Measurements from ENCODE around the gene PDE4B. TPM values are rescaled to one million over a fixed set of nuclear protein-coding genes. Genes with fewer than 3 reads are reported as not detected.

Gene PDE4B
- total and polyA plus RNA-seq, 10 of the 15 experiments (the other 5 are each of a cell fraction or from before 2014, with no cell fraction given) = 3.0 to 13.2 (median 5.7) TPM

DNA sequence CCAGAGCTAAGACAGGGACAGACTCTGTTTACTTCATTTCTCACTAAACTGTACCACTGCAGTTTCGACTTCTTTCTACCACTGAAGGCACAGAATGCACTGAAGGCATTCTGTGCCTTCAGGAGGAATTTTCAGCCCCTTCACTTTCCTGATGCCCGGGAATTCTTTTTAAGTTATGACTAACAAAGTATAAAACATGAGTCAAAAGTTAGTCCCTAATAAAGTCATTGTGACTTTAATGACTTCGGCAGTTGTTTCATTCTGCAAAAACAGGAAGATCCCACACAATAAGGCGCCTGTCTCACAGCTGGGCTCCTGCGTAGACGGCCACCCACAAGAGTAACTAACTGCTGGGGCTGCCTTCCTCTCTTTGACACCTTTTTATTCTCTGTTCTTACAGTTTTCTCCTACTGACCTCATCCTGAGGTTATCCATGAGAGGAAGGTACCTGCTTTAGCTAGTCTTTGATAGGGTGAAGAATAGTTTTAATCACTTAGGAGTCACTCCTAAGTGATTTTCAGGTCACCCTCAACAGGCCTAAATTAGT, 557.4 kb downstream of the PDE4B start (continued):
- TF ChIP-seq, protein P1, sequence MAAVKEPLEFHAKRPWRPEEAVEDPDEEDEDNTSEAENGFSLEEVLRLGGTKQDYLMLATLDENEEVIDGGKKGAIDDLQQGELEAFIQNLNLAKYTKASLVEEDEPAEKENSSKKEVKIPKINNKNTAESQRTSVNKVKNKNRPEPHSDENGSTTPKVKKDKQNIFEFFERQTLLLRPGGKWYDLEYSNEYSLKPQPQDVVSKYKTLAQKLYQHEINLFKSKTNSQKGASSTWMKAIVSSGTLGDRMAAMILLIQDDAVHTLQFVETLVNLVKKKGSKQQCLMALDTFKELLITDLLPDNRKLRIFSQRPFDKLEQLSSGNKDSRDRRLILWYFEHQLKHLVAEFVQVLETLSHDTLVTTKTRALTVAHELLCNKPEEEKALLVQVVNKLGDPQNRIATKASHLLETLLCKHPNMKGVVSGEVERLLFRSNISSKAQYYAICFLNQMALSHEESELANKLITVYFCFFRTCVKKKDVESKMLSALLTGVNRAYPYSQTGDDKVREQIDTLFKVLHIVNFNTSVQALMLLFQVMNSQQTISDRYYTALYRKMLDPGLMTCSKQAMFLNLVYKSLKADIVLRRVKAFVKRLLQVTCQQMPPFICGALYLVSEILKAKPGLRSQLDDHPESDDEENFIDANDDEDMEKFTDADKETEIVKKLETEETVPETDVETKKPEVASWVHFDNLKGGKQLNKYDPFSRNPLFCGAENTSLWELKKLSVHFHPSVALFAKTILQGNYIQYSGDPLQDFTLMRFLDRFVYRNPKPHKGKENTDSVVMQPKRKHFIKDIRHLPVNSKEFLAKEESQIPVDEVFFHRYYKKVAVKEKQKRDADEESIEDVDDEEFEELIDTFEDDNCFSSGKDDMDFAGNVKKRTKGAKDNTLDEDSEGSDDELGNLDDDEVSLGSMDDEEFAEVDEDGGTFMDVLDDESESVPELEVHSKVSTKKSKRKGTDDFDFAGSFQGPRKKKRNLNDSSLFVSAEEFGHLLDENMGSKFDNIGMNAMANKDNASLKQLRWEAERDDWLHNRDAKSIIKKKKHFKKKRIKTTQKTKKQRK (IDR thresholded peaks at IDR 0.05; ENCODE audit: low read depth, low read length) = no peak
- TF ChIP-seq BACH1 (IDR thresholded peaks at IDR 0.05; ENCODE audit: borderline replicate concordance) (peak; percentile 77), BRCA1 (IDR thresholded peaks at IDR 0.05; ENCODE audit: low read depth, low read length) (no peak), TCF3 (IDR thresholded peaks at IDR 0.05; ENCODE audit: borderline replicate concordance, insufficient read depth, low read depth, low read length) (peak; percentile 91), NBN (IDR thresholded peaks at IDR 0.05) (peak; percentile 87), JUND (IDR thresholded peaks at IDR 0.05; ENCODE audit: low read depth, low read length) (0 out of 2 replicates have a peak, but pooled peaks have one; percentile 65), HSF1 (IDR thresholded peaks at IDR 0.05; ENCODE audit: low read depth, low read length) (no peak), STAT3 (IDR thresholded peaks at IDR 0.05; ENCODE audit: low read depth, low read length) (0 out of 2 replicates have a peak, but pooled peaks have one; percentile 15), EED (IDR thresholded peaks at IDR 0.05; ENCODE audit: low read depth) (peak; percentile 79), SIX5 (IDR thresholded peaks at IDR 0.05; ENCODE audit: low read depth, low read length, severe bottlenecking) (no peak), ZNF622 (IDR thresholded peaks at IDR 0.05) (no peak), EP300 (IDR thresholded peaks at IDR 0.05; ENCODE audit: borderline replicate concordance in 1 of 2, control insufficient read depth in 1 of 2, low read depth in 2 of 2, low read length in 2 of 2) (peak; percentile 98 to 99), E2F4 (IDR thresholded peaks at IDR 0.05; ENCODE audit: low read depth, low read length) (no peak)
- TF ChIP-seq, protein P2, sequence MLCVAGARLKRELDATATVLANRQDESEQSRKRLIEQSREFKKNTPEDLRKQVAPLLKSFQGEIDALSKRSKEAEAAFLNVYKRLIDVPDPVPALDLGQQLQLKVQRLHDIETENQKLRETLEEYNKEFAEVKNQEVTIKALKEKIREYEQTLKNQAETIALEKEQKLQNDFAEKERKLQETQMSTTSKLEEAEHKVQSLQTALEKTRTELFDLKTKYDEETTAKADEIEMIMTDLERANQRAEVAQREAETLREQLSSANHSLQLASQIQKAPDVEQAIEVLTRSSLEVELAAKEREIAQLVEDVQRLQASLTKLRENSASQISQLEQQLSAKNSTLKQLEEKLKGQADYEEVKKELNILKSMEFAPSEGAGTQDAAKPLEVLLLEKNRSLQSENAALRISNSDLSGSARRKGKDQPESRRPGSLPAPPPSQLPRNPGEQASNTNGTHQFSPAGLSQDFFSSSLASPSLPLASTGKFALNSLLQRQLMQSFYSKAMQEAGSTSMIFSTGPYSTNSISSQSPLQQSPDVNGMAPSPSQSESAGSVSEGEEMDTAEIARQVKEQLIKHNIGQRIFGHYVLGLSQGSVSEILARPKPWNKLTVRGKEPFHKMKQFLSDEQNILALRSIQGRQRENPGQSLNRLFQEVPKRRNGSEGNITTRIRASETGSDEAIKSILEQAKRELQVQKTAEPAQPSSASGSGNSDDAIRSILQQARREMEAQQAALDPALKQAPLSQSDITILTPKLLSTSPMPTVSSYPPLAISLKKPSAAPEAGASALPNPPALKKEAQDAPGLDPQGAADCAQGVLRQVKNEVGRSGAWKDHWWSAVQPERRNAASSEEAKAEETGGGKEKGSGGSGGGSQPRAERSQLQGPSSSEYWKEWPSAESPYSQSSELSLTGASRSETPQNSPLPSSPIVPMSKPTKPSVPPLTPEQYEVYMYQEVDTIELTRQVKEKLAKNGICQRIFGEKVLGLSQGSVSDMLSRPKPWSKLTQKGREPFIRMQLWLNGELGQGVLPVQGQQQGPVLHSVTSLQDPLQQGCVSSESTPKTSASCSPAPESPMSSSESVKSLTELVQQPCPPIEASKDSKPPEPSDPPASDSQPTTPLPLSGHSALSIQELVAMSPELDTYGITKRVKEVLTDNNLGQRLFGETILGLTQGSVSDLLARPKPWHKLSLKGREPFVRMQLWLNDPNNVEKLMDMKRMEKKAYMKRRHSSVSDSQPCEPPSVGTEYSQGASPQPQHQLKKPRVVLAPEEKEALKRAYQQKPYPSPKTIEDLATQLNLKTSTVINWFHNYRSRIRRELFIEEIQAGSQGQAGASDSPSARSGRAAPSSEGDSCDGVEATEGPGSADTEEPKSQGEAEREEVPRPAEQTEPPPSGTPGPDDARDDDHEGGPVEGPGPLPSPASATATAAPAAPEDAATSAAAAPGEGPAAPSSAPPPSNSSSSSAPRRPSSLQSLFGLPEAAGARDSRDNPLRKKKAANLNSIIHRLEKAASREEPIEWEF (IDR thresholded peaks at IDR 0.05; ENCODE audit: insufficient replicate concordance, low read depth, low read length) = peak; percentile 67
- TF ChIP-seq, protein P3, sequence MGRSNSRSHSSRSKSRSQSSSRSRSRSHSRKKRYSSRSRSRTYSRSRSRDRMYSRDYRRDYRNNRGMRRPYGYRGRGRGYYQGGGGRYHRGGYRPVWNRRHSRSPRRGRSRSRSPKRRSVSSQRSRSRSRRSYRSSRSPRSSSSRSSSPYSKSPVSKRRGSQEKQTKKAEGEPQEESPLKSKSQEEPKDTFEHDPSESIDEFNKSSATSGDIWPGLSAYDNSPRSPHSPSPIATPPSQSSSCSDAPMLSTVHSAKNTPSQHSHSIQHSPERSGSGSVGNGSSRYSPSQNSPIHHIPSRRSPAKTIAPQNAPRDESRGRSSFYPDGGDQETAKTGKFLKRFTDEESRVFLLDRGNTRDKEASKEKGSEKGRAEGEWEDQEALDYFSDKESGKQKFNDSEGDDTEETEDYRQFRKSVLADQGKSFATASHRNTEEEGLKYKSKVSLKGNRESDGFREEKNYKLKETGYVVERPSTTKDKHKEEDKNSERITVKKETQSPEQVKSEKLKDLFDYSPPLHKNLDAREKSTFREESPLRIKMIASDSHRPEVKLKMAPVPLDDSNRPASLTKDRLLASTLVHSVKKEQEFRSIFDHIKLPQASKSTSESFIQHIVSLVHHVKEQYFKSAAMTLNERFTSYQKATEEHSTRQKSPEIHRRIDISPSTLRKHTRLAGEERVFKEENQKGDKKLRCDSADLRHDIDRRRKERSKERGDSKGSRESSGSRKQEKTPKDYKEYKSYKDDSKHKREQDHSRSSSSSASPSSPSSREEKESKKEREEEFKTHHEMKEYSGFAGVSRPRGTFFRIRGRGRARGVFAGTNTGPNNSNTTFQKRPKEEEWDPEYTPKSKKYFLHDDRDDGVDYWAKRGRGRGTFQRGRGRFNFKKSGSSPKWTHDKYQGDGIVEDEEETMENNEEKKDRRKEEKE (IDR thresholded peaks at IDR 0.05) = no peak

All from GM12878 (cell line).